Breast epithelium (tissue), 3 donors: ENCODE results near the gene ATPAF2.

Experiments
- CTCF ChIP-seq, 3 donors: fragments of 450-650 bp; IDR thresholded peaks; one replicate each; pipeline ENCODE4 v1.5.1; 2016 to 2017; ENCODE audit warnings: antibody characterized with exemption in 3 of 3, mild to moderate bottlenecking in 3 of 3, moderate library complexity in 3 of 3
- POLR2A ChIP-seq: fragments of 450-650 bp; IDR thresholded peaks from one replicate; pipeline ENCODE4 v1.6.1; 2016; ENCODE audit warnings: antibody characterized with exemption, mild to moderate bottlenecking, moderate library complexity

GRCh38 chr17:18045691-18046350 is 6.9 kb upstream of the ATPAF2 start:
- TF ChIP-seq CTCF (IDR thresholded peaks at IDR 0.05) (no peak), POLR2A (no peak)
